Mesendoderm (in vitro differentiated cells): ENCODE data around the gene PCBP4.

Experiments used
- DNase-seq: peaks from one replicate; pipeline ENCODE4 v3.0.0; 2013
- H2AK5ac ChIP-seq: 2 replicates; pipeline ENCODE4 v1.6.1; 2013; ENCODE audit warnings: low read length, inconsistent platforms
- H2BK120ac ChIP-seq: 2 replicates; pipeline ENCODE4 v1.6.1; 2013; ENCODE audit warnings: low read depth, mild to moderate bottlenecking, low read length, moderate library complexity, mixed read lengths
- H2BK15ac ChIP-seq: replicated peaks from 2 replicates; pipeline ENCODE4 v1.6.1; 2013; ENCODE audit warnings: low read depth, mild to moderate bottlenecking, moderate library complexity
- H2BK5ac ChIP-seq: 2 replicates; pipeline ENCODE4 v1.6.1; 2013; ENCODE audit warnings: low read length, inconsistent platforms
- H3K18ac ChIP-seq: 2 replicates; pipeline ENCODE4 v1.6.1; 2013; ENCODE audit warnings: mild to moderate bottlenecking, low read length, mixed read lengths
- H3K23ac ChIP-seq: one replicate; pipeline ENCODE4 v1.6.1; 2013; ENCODE audit warnings: low read length
- H3K27ac ChIP-seq: 2 replicates; pipeline ENCODE4 v1.5.1; 2013; ENCODE audit warnings: low read depth, mild to moderate bottlenecking, inconsistent platforms, low read length, moderate library complexity
- H3K27me3 ChIP-seq: 2 replicates; pipeline ENCODE4 v1.6.1; 2013; ENCODE audit warnings: low read length, control low read depth, mild to moderate bottlenecking, inconsistent platforms; ENCODE audit not compliant: insufficient read depth, poor library complexity
- H3K36me3 ChIP-seq: 2 replicates; pipeline ENCODE4 v1.6.1; 2013; ENCODE audit warnings: low read length, inconsistent platforms; ENCODE audit not compliant: control insufficient read depth, insufficient read depth
- H3K4ac ChIP-seq: one replicate; pipeline ENCODE4 v1.6.1; 2013; ENCODE audit warnings: low read depth, mild to moderate bottlenecking, low read length, moderate library complexity
- H3K4me1 ChIP-seq: 2 replicates; pipeline ENCODE4 v1.6.1; 2013; ENCODE audit warnings: low read depth, low read length, inconsistent platforms; ENCODE audit not compliant: control insufficient read depth
- H3K4me2 ChIP-seq: 2 replicates; pipeline ENCODE4 v1.6.1; 2013; ENCODE audit warnings: low read length
- H3K4me3 ChIP-seq: 2 replicates; pipeline ENCODE4 v1.5.1; 2013; ENCODE audit warnings: mild to moderate bottlenecking, low read length
- H3K56ac ChIP-seq: one replicate; pipeline ENCODE4 v1.6.1; 2013; ENCODE audit warnings: low read length
- H3K79me1 ChIP-seq: 2 replicates; pipeline ENCODE4 v1.6.1; 2013; ENCODE audit warnings: low read length, inconsistent platforms
- H3K79me2 ChIP-seq: 2 replicates; pipeline ENCODE4 v1.6.1; 2013; ENCODE audit warnings: mild to moderate bottlenecking, low read length; ENCODE audit not compliant: control insufficient read depth, insufficient read depth
- H3K9ac ChIP-seq: 2 replicates; pipeline ENCODE4 v1.6.1; 2013; ENCODE audit warnings: low read length, inconsistent platforms
- H4K5ac ChIP-seq: one replicate; pipeline ENCODE4 v1.6.1; 2013; ENCODE audit warnings: low read length
- H4K8ac ChIP-seq: one replicate; pipeline ENCODE4 v1.6.1; 2013; ENCODE audit warnings: low read depth, mild to moderate bottlenecking, control low read depth, low read length, moderate library complexity
- WGBS: extraction: QIAGEN DNeasy Blood & Tissue Kit; methylation state at CpG from one replicate; pipeline ENCODE4 v1.1.7; 2013; ENCODE audit warnings: low lambda C conversion rate, missing lambda C conversion rate; ENCODE audit not compliant: insufficient coverage; ENCODE audit errors: extremely low coverage; 5-methylcytosine and 5-hydroxymethylcytosine counted together

Gene PCBP4

GRCh38 chr3:51943451-51944391, 23.5 kb downstream of the PCBP4 start:
- H3K23ac ChIP-seq = no peak overlapping the region
- no peaks in the 10 kb centered on the region for H3K36me3 ChIP-seq
- no CpG with 5 or more reads among the region's 21 CpGs for WGBS
- no peak overlapping the region for H3K9ac ChIP-seq
- no peak overlapping the region for H2BK15ac ChIP-seq
- no peak overlapping the region for H2AK5ac ChIP-seq
- H3K4me3 ChIP-seq = no peak overlapping the region
- no peak overlapping the region for H3K4me2 ChIP-seq
- H3K79me2 ChIP-seq = peaks cover 24% of the 10 kb centered on the region
- H4K5ac ChIP-seq = no peak overlapping the region
- peaks cover 4% of the 10 kb centered on the region for H3K4me1 ChIP-seq
- H3K18ac ChIP-seq = no peak overlapping the region
- peaks cover 13% of the 10 kb centered on the region for H3K79me1 ChIP-seq
- H2BK120ac ChIP-seq = no peak overlapping the region
- no peak overlapping the region for H4K8ac ChIP-seq
- no peak overlapping the region for H3K27ac ChIP-seq
- DNase-seq = no peak
- no peaks in the 10 kb centered on the region for H3K27me3 ChIP-seq
- no peak overlapping the region for H3K4ac ChIP-seq
- H3K56ac ChIP-seq = no peak overlapping the region
- H2BK5ac ChIP-seq = no peak overlapping the region

- peak; percentile 29 for DNase-seq
- H3K4me2 ChIP-seq = peak overlapping the region; percentile 65
- peak overlapping the region; percentile 34 for H3K18ac ChIP-seq
- peak overlapping the region; percentile 39 for H3K4ac ChIP-seq
- H3K23ac ChIP-seq = peak overlapping the region; percentile 48
- H2BK5ac ChIP-seq = peak overlapping the region; percentile 54
- no peak overlapping the region for H3K27ac ChIP-seq
- H3K79me1 ChIP-seq = peaks cover 19% of the 10 kb centered on the region
- H2BK120ac ChIP-seq = no peak overlapping the region
- peak overlapping the region; percentile 94 for H3K56ac ChIP-seq
- H3K36me3 ChIP-seq = no peaks in the 10 kb centered on the region
- H3K27me3 ChIP-seq = no peaks in the 10 kb centered on the region
- peaks cover 27% of the 10 kb centered on the region for H3K79me2 ChIP-seq
- no peak overlapping the region for H4K5ac ChIP-seq
- peak overlapping the region; percentile 65 for H4K8ac ChIP-seq
- H2AK5ac ChIP-seq = peak overlapping the region; percentile 88
- no peak overlapping the region for H2BK15ac ChIP-seq
- peak overlapping the region; percentile 78 for H3K9ac ChIP-seq
- H3K4me1 ChIP-seq = peaks cover 4% of the 10 kb centered on the region
- H3K4me3 ChIP-seq = no peak overlapping the region
- no CpG with 5 or more reads among the region's 17 CpGs for WGBS
Measured at GRCh38 chr3:51942603-51943450, 24.4 kb downstream of the PCBP4 start.

- H3K79me1 ChIP-seq = peaks cover 20% of the 10 kb centered on the region
- no peak within 1 kb of the TSS for H3K27ac ChIP-seq
- peak within 1 kb of the TSS; percentile 65 for H3K4me2 ChIP-seq
- H3K56ac ChIP-seq = peak within 1 kb of the TSS; percentile 94
- H3K4me1 ChIP-seq = peaks cover 4% of the 10 kb centered on the region
- peaks cover 4% of the 10 kb centered on the region for H3K36me3 ChIP-seq
- H3K23ac ChIP-seq = peak within 1 kb of the TSS; percentile 67
- peak within 1 kb of the TSS; percentile 34 for H3K18ac ChIP-seq
- H2AK5ac ChIP-seq = peak within 1 kb of the TSS; percentile 88
- H3K4ac ChIP-seq = peak within 1 kb of the TSS; percentile 39
- no peak within 1 kb of the TSS for H2BK120ac ChIP-seq
- DNase-seq = peak; percentile 100
- peak within 1 kb of the TSS; percentile 82 for H3K4me3 ChIP-seq
- peaks cover 27% of the 10 kb centered on the region for H3K79me2 ChIP-seq
- no peaks in the 10 kb centered on the region for H3K27me3 ChIP-seq
- peak within 1 kb of the TSS; percentile 54 for H2BK5ac ChIP-seq
- H4K8ac ChIP-seq = peak within 1 kb of the TSS; percentile 65
- H2BK15ac ChIP-seq = no peak within 1 kb of the TSS
- peak within 1 kb of the TSS; percentile 78 for H3K9ac ChIP-seq
- H4K5ac ChIP-seq = no peak within 1 kb of the TSS
- WGBS = no CpG with 5 or more reads among the region's 67 CpGs
Measured at GRCh38 chr3:51941798-51942602, 25.3 kb downstream of the PCBP4 start, which contains the start of the genes PARP3 and RRP9. PARP3 (plus strand) TSS chr3:51942363; CDS start chr3:51943356, 993 bp downstream. RRP9 (minus strand) TSS chr3:51941904; CDS start chr3:51941867, 37 bp downstream.

- Histone ChIP-seq H3K4ac (no peak overlapping the region), H3K18ac (no peak overlapping the region), H3K4me2 (peak overlapping the region; percentile 65), H2BK5ac (no peak overlapping the region), H3K9ac (peak overlapping the region; percentile 68), H3K23ac (no peak overlapping the region), H3K27me3 (no peaks in the 10 kb centered on the region), H3K56ac (peak overlapping the region; percentile 91), H3K79me2 (peaks cover 27% of the 10 kb centered on the region), H3K79me1 (peaks cover 20% of the 10 kb centered on the region), H3K4me3 (peak overlapping the region; percentile 82), H2BK15ac (no peak overlapping the region), H4K8ac (no peak overlapping the region), H3K4me1 (peaks cover 4% of the 10 kb centered on the region), H4K5ac (no peak overlapping the region), H3K27ac (no peak overlapping the region), H2BK120ac (no peak overlapping the region), H2AK5ac (no peak overlapping the region), H3K36me3 (peaks cover 6% of the 10 kb centered on the region)
- WGBS = no CpG with 5 or more reads among the region's 20 CpGs
- DNase-seq = no peak
Measured at GRCh38 chr3:51941463-51941797, 25.8 kb downstream of the PCBP4 start.
